HG02763 (cell line): ENCODE data around the gene DUSP1.

Source experiments
- ATAC-seq: cut with Tn5 transposase; IDR thresholded peaks from one replicate; pipeline ENCODE4 v1.9.1; 2021; ENCODE audit warnings: mild to moderate bottlenecking, moderate library complexity; ENCODE audit not compliant: unreplicated experiment

The DUSP1 gene

DNA sequence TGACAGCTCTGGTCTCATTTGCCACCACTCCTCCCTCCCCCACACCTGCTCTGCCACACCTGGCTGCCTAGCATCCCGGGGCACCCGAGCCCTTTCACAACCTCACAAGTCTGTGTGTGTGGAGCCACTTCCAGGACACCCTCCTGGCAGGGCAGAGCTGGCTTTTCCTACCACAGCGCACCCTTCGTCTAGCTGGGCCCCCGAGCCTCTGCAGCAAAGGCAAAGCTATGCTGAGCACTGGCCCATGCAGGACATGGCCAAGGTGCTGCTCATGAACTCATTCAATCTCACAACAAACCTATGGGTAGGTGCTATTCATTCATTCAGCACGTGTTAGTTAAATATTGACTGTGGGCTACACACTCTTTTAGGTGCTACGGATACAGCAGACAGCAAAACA is 43.4 kb downstream of the DUSP1 start:
- no peak for ATAC-seq

DNA sequence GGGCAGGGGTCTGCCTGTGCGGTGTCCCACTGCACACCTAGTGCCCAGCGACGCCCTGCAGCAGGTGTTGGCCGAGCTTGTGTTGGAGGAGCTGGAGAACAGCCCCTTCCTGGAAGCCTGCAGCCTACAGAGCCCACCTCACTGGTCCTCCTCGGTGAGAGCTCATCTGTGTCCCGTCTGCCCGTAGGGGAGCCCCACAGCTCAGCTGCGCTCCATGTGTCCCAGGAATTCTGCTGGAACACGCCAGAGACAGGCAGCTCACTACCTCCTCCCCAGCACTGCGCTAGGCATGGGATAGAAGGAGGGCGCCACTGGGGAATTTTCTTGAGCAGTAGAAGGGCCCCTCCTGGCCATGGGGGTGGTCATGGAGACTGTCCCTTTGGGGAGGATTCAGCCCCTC is 44.0 kb downstream of the DUSP1 start:
- no peak for ATAC-seq

DNA sequence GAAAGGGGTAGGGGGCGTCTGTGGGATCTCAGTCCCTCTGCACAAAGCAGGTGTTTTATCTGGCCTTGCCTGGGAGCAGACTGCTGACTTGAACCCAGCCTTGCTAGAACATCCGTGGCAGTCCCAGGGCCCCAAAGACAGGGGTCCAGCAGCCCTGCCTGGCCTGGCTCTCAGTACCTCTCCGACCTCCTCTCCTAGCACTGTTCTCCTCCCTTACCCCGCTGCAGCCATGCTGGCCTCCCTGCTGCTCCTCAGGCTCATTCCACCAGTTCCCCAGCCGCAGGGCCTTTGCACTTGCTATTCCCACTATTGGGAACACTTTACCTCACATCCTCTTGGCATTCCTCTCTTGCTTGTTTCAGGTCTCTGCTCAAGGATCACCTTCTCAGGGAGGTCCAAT is 45.2 kb downstream of the DUSP1 start:
- ATAC-seq = no peak

DNA sequence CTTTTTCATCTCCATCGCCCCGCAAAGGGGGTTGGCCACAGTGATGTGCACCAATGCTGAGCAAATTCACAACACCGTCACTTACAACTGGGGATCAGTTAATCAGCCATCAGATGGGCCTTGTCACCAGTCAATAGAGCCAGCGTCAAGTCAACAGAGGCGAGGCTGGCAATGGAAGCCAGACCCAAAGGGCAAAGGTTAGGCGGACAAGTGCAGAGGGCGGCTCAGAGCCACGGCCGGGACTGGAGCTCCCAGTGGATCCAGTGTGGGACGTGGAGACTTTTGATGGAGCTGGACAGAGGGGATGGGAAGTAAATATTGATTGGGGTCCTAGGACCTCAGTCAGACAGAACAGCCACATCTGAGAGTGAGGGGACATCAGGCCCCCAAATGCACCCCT is 45.7 kb downstream of the DUSP1 start:
- ATAC-seq = no peak

DNA sequence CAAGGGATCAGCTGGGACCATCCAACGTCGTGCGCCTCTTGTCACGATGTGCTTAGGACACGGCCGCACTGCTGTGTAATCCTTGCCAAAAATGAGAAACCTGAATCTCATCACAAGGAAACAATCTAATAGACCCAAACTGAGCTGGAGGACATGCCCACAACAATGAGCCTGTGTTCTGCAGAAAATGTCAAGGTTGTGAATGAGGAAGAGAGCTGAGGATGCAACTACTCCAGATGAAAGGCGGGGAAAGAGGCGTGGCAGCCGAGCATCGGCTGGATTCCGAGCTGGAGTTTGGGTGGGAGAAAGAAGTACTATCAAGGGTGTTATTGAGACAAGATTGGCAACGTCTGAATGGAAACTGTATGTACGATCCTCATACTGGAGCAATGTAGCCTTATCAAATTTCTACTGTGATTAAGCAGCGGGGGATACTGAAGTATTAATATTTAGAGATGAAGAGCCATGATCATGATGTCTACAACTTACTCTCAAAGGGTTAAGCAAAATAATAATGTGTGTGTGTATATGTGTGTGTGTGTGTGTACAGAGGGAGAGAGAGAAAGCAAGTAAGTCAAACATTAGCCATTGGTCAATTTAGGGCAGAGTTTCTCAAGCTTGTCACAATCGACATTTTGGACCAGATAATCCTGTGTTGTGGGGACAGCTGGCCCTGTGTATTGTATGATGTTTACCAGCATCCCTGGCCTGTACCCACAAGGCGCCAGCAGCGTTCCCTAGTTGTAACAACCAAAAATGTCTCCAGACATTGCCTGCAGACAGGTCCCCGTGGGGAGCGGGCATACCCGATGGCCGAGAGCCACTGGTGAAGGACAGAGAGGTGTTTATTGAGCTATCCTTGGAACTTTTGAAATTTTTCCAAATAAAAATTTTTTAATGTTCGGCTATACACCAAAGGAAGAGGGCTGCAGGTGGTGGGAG is 46.5 kb downstream of the DUSP1 start:
- ATAC-seq = no peak

DNA sequence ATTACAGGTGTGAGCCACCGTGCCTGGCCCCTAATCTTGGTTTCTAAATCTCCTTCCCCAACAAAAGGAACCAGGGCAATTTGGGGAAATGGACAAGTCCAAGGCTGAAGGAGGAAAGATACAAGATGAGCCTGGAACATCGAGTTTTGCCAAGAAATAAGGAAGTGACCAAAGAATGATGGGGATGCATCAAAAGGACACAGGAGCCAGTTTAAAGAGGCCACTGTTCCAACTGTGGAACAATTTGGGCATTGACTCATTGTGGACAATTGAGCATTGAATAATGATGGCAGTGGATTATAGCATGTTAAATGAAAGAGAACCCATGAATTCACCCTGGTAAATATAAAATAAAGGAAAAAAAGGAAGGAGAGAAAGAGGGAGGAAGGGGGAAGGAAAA is 47.5 kb downstream of the DUSP1 start:
- no peak for ATAC-seq

DNA sequence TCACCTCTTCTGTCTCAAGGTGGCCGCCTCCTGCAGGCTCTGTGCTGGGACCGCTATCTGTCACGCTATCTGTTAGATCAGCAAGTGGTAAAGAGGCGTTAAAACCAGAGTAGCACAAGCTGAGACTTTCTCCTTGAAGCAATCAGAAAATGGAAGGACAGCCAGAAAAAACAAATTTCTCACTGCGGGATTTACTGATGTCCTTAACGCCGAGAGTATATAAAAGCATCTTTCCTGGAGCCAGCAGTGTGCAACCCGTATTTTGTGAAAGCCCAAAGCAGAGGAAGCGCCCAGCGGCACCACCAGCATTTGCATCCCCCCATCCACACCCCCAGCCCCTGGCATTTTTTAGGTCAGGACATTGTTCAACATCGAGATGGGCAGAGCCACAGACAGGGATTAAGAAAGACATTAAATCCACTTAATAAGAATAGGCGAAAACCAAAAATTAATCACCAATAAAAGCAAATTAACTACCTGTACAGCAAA is 48.6 kb downstream of the DUSP1 start:
- no peak for ATAC-seq

DNA sequence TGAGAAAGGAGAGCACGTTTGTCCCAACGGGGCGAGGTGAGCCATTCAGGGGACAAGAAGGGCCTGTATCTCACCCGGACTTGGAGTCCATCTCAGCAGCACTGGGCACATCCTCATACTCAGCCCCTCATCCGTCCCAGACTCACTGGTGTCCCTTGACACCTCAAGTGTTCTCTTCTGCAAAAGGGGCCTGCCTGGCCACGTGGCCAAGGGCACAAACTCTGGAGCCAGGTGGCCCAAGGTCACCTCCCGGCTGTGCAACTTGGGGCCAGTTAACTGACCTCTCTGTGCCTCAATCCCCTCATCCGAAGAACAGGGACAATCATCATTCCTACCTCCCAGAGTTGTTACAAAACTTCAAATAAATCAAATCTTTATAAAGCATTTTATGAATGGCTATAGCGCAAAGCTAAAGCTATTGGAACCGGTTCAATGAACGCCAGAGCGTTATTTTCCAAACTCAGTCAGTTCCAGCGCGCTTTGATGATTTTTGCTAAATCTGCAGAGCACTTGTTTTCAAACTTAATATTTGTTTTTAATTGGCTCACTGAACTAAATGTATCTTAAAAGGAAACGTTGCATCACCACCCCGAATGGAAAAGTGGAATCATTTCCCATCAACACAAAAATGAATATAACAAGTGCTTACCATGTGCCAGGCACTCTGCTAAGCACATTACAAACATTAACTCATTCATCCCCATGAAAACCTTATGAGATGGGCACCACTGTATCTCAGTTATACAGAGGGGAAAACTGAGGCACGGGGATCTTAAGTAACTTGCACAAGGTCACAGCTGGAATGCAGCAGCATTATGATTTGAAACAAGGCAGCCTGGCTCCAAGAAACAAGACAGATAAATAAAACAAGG is 49.3 kb downstream of the DUSP1 start:
- no peak for ATAC-seq

DNA sequence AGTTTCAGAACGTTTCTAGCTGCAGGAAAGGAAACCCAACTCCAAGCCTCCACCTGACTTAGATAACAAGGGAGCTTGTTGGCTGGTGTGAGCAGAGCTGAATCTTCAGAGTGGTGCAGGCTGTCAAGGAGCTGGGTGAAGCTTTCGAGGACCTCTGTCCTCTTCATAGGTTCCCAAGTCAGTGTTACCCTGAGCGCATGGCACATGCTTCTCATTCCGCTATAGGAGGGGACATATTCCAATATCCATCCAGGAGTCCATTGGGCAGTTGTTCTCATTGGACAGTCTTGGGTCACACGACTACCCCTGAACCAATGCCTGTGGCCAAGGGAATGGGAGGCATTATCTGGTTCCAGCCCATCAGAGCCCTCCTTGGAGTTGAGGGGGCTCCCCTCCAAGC is 50.3 kb downstream of the DUSP1 start:
- no peak for ATAC-seq

DNA sequence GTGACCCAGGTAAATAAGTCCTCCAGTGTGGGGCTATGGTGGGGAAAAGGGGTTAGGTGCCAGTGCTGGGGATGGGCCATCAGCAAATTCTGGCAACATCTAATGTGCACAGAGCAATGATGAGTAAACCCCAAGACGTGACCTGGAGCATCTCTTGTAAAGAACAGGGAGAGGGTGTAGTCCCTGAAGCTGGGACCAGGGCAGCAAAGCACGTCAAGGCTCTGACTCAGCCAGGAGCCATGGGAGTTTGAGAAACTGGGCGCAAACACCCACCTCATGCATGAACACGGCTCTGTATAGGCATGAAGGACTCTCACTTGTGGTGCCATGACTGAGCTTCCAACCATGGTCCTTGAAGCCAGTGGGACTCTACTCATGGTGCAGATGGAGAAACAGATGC is 51.8 kb downstream of the DUSP1 start:
- no peak for ATAC-seq

DNA sequence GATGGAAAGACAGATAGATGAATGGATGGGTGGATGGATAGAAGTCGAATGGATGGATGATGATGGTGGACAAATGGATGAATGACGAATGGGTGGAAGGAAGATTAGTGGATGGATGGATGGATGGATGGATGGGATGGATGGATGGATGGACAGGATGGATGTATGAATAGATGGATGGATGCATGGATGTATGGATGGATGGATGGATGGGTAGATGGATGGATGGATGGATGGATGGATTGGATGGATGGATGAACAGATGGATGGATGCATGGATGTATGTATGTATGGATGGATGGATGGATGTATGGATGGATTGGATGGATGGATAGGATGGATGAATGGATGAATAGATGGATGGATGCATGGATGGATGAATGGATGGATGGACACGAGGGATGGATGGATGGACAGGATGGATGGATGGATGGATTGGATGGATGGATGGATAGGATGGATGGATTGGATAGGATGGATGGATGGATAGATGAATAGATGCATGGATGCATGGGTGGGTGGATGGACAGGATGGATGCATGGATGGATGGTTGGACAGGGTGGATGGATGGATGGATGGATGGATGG is 52.4 kb downstream of the DUSP1 start:
- no peak for ATAC-seq
